HUDEP-2 (cell line): ENCODE results near the gene THSD4.
"Not testable (repeated sequence)": the region's sequence is repeated elsewhere in the genome, so short reads cannot be mapped to it uniquely, and the experiment has no call there.

Source experiments
- DNase-seq, 76 experiments: peaks; one replicate each; lab custom pipeline; 2025; ENCODE audit not compliant: unreplicated experiment in 76 of 76; lab: John Stamatoyannopoulos, UW

Gene THSD4

DNA sequence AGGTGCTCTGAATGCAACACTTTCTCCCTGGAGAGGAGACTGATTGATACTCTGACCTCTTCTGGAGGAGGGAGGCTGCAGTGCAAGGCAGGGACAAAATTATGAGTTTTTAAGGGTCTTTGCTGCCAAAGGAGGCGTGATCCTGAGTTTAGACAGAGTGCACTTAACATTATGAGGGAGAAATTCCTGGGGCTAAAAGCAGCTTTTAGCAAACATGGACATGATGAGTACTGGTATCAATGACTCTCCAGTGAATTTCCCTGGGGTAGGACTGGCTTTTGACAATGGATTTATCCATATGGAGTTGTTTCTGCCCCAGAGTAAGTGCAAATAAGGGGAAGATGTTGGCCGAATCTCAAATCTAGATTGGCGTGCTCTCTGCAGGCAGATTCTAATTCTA lies 133.1 kb downstream of the THSD4 start:
- DNase-seq, result no peak

GRCh38 chr15:71249986-71250385 lies 134.7 kb downstream of the THSD4 start:
- no peak for DNase-seq

GRCh38 chr15:71250936-71251583 lies 135.8 kb downstream of the THSD4 start:
- DNase-seq, result no peak

GRCh38 chr15:71251584-71252043 lies 136.3 kb downstream of the THSD4 start:
- DNase-seq, result peak in 1 of 76 experiments; percentile 10

GRCh38 chr15:71252044-71252739 lies 136.9 kb downstream of the THSD4 start:
- DNase-seq, result peak in 5 of 76 experiments; percentile 10 to 38 (median 32)

- no peak for DNase-seq
Measured at GRCh38 chr15:71252740-71253047, 137.4 kb downstream of the THSD4 start.

GRCh38 chr15:71254491-71254890 lies 139.2 kb downstream of the THSD4 start:
- no peak for DNase-seq

- DNase-seq, result no peak
Measured at GRCh38 chr15:71256934-71257664, 141.8 kb downstream of the THSD4 start.

GRCh38 chr15:71259866-71260265 lies 144.6 kb downstream of the THSD4 start:
- no peak for DNase-seq

DNA sequence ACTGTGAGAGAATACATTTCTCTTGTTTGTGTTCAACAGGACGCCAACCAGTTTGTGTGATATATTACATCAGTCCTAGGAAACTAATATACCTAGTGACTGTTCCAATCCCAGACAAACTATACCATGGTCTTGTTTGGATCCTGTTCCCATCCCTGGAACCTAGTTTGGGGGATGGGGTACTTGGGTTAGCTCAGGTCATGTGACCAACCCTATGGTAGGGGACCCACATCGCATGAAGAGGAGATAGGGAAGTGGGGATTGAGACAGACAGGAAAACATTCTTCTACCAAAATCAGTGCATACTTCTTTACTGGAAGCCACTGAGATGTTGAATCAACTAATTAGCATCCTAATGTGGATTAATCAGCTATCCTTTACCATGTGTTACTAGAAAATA lies 146.1 kb downstream of the THSD4 start:
- DNase-seq, result no peak

DNA sequence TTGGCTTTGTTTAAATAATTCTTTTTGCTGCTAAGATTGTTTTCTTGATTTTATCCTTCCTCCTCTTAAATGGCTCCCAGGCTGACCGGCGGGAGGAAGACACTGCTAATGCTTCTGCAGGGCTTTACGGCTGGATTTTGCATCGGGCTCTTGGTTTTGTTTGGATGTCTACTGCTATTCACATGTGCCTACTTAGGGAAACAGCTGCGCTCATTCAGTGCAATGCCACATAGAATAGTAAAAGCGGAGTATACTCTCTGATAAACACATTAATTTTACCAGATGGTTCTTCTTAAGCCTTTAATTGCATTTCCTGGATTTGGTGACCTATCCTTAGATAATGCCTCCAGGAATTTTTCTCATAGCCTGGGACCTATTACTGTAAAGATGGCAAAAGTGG lies 146.6 kb downstream of the THSD4 start:
- no peak for DNase-seq

DNA sequence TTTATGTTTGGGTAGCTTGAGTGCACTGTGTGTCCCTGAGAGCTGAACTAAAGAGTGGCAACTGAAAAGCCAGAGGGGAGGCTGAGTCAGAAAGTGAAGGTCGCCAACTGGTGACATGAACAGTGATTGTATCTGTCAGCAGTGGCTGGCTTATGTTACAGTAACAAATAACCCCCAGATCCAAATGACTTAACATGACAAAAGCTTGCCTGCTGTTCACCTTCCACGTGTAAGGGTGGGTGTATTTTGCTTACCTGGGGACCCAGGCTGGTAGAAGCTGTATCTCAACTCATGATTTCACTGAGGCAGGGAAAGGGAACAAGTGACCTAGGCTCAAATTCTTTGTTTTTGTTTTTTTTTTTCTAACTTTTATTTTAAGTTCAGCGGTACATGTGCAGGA lies 147.3 kb downstream of the THSD4 start:
- DNase-seq, result no peak

- not testable (repeated sequence) for DNase-seq
Measured at GRCh38 chr15:71265606-71266005, 150.3 kb downstream of the THSD4 start.

DNA sequence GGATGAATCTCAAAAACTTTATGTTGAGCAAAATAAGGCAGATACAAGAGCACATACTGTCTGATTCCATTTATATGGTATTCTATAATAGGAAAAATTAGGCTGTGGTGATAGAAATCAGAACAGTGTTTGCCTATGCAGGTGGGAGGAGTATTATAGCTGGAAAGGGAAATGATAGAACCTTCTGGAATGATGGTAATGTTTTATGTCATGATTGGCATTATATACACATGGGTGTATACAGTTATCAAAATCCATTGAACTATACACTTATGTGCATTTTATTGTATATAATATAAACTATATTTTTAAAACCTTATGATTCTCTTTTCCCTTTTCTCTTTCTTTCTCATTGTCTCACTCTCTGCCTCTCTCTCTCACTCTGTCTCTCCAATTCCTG lies 156.1 kb downstream of the THSD4 start:
- DNase-seq, result no peak

DNA sequence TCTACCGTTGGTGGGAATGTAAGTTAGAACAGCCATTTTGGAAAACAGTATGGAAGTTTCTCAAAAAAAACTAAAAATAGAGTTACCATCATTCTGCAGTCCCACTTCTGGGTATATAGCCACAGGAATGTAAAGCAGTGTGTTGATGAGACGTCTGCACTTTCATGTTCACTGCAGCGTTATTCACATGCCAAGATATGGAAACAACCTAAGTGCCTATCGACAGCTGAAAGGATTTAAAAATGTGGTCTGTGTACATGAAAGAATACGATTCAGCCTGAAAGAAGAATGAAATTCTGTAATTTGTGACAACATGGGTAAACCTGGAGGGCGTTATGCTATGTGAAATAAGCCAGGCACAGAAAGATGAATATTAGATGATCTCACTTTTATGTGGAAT lies 157.7 kb downstream of the THSD4 start:
- no peak for DNase-seq

DNA sequence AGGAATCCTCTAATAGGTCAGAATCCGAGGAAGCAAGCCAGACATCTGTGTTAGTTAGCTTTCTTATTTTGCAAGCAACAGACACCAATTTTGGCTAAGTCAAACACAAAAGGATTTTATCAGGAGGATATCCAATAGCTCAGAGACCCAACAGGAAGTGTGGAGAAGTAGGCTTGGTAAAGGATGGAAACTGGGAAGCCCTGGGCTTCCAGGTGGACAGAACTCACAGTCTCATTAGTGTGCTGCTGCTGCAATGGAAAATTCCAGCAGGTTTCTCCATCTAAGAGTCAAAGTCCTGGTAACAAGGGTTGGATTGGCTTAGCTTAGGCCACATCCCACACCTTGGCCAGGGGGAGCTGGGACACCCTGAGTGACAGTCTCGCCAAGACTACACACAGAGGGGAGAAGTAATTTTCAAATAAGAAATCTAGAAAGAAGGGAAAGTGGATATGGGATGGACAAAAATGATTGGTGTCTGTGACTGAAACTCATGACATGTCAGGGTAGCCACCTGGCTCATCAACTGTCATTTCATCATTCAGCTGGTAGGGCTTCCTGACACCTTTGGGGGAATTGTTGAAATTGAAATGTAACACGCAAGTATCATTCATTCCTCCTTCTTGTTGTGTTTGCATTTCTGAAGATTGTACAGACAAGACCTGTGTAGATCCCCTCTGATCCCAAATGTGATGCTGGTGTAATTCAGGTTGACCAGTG lies 158.6 kb downstream of the THSD4 start:
- DNase-seq, result no peak

DNA sequence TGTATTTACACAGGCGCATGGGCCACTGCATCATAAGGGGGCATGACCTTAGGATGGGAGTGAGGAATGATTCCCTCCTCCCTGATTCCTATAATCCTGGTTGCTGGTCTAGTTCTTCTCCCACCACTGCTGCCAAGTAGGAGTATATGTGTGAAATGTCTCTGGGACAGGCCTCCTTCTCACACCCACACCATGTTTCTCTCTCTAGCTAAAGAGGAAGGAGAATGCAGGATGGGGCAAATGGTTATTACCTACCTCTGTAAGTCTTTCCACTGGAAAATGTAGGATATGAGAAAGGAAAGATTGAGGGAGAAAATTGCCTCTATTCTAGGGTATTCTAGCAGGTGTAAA lies 159.2 kb downstream of the THSD4 start:
- no peak for DNase-seq

DNA sequence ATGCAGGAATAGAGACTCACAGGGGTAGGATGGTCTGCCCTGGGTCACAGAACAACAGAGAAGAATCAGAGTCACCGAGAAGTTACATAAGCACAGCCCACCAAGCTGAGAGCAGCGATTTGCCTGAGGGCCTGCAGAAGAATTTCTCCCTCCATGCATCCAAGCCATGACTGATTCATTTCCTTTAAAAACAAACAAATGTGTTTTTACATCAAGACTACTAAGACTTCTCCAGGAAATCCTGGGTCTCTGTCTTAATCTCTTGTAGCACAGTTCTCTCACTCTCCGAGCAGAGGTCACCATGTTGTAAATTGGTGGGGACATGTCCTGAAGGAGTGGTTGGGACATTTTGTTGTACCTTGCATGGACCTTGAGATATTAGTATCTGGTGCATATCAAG lies 159.8 kb downstream of the THSD4 start:
- DNase-seq, result no peak

DNA sequence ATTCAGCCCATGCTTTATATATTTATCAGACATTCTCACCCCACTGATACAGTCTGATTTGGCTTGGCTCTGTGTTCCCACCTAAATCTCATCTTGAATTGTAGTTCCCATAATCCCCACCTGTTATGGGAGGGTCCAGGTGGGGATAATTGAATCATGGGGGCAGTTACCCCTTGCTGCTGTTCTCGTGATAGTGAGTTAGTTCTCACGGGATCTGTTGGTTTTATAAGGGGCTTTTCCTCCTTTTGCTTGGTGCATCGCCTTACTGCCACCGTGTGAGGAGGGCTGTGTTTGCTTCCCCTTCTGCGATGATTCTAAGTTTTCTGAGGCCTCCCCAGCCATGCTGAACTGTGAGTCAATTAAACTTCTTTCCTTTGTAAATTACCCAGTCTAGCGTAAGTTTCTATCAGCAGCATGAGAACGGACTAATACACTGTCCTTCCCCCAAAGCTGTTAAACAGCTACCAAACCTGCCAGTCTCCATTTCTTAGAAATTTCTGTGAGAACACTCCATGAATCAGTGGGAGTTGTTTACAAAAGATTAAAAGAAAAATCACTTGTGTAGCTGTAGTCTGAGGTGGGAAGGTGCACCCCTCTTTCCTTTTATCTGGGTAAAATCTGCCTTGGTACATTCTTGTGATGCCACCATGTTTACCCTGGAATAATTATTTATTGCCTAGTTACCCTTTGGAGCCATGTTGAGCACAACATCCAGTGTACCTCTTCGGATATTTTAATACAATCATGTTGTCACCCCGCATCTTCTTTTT lies 160.5 kb downstream of the THSD4 start:
- DNase-seq, result no peak

GRCh38 chr15:71276336-71276665 lies 161.0 kb downstream of the THSD4 start:
- no peak for DNase-seq
